PC-9 (cell line): ENCODE data around the gene ST6GALNAC3. TPM values are rescaled to one million over a fixed set of nuclear protein-coding genes. Genes with fewer than 3 reads are reported as not detected.

ENCODE experiments used
- BruUV-seq: library from RNA; stranded (reverse); fragments of 400-500 nt; replicated peaks from 2 replicates; lab custom pipeline; 2021; lab: Mats Ljungman, UMichigan
- CTCF ChIA-PET: fragments of 300-600 bp; sonication (Branson Sonifier 250); formaldehyde crosslinking; loops from one replicate; lab custom pipeline; 2022; ENCODE audit warnings: antibody characterized with exemption; lab: Charles Lee
- POLR2A ChIA-PET: fragments of 300-600 bp; sonication (Branson Sonifier 250); formaldehyde crosslinking; loops from one replicate; lab custom pipeline; 2022; ENCODE audit warnings: antibody characterized with exemption; ENCODE audit not compliant: unreplicated experiment; lab: Charles Lee
- DNase-seq, 2 experiments: peaks; one replicate each; pipeline versions ENCODE4 v3.0.0 to v3.0.0-alpha.2; 2015 to 2022; ENCODE audit warnings: mixed read lengths in 1 of 2
- H2AFZ ChIP-seq: fragments of 200-600 bp; sonication (generic); 2 replicates; pipeline ENCODE4 v1.8.1; 2017; ENCODE audit warnings: antibody characterized with exemption
- H3F3A ChIP-seq: fragments of 200-600 bp; sonication (generic); 2 replicates; pipeline ENCODE4 v1.8.1; 2017; ENCODE audit warnings: antibody characterized with exemption, mild to moderate bottlenecking, low read depth; ENCODE audit not compliant: insufficient read depth
- H3K27ac ChIP-seq: fragments of 200-600 bp; sonication (generic); 2 replicates; pipeline ENCODE4 v1.6.1; 2016; ENCODE audit warnings: mixed run types
- H3K27me3 ChIP-seq: fragments of 200-600 bp; sonication (generic); 2 replicates; pipeline ENCODE4 v1.6.1; 2016; ENCODE audit warnings: low read depth, mixed run types; ENCODE audit not compliant: insufficient read depth
- H3K36me3 ChIP-seq: fragments of 200-600 bp; sonication (generic); 2 replicates; pipeline ENCODE4 v1.6.1; 2016; ENCODE audit warnings: low read depth, mixed run types
- H3K4me1 ChIP-seq: fragments of 200-600 bp; sonication (generic); replicated peaks from 2 replicates; pipeline ENCODE4 v1.6.1; 2016; ENCODE audit warnings: mixed run types; ENCODE audit not compliant: insufficient read depth
- H3K4me2 ChIP-seq: fragments of 200-600 bp; sonication (generic); 2 replicates; pipeline ENCODE4 v1.6.1; 2017; ENCODE audit warnings: mixed run types
- H3K4me3 ChIP-seq: fragments of 200-600 bp; sonication (generic); 2 replicates; pipeline ENCODE4 v1.6.1; 2016; ENCODE audit warnings: mixed run types
- H3K79me2 ChIP-seq: fragments of 200-600 bp; sonication (generic); 2 replicates; pipeline ENCODE4 v1.6.1; 2017; ENCODE audit warnings: low read depth, mixed run types
- H3K9me2 ChIP-seq: fragments of 200-600 bp; sonication (generic); 2 replicates; pipeline ENCODE4 v1.8.1; 2017; ENCODE audit warnings: mild to moderate bottlenecking; ENCODE audit not compliant: insufficient read depth
- H3K9me3 ChIP-seq: fragments of 200-600 bp; sonication (generic); 2 replicates; pipeline ENCODE4 v1.8.1; 2016; ENCODE audit warnings: low read depth; ENCODE audit not compliant: insufficient read depth
- H4K20me1 ChIP-seq: fragments of 200-600 bp; sonication (generic); 2 replicates; pipeline ENCODE4 v1.8.1; 2017; ENCODE audit not compliant: insufficient read depth
- CTCF ChIP-seq: fragments of 200-600 bp; sonication (generic); conservative IDR thresholded peaks from 2 replicates; pipeline ENCODE4 v1.6.1; 2017; ENCODE audit warnings: mixed run types, antibody characterized with exemption, mild to moderate bottlenecking, moderate library complexity
- EZH2 ChIP-seq: fragments of 200-600 bp; sonication (generic); IDR thresholded peaks from 2 replicates; pipeline ENCODE4 v1.8.0; 2017; ENCODE audit warnings: antibody characterized with exemption, low read depth
- intact Hi-C: fragments of 100-400 bp; cut with micrococcal nuclease; formaldehyde crosslinking; loops from one replicate; pipeline ENCODE4 v1.10.0; 2022; ENCODE audit not compliant: unreplicated experiment
- total RNA-seq: library from RNA; stranded (reverse); gene quantifications from 2 replicates; pipeline ENCODE4 v1.2.3, GENCODE V29; 2021

ST6GALNAC3 gene
- total RNA-seq, 1 experiment from 2014 or later = 0.04 TPM

GRCh38 chr1:76313304-76313703, 238.8 kb downstream of the ST6GALNAC3 start:
- POLR2A ChIA-PET = no interaction called here
- Histone ChIP-seq H3K36me3 (no peaks in the 10 kb centered on the region), H3K9me3 (no peaks in the 10 kb centered on the region), H4K20me1 (no peaks in the 10 kb centered on the region), H3K79me2 (no peaks in the 10 kb centered on the region), H3F3A (no peaks in the 10 kb centered on the region), H2AFZ (no peak overlapping the region), H3K27me3 (no peaks in the 10 kb centered on the region), H3K27ac (no peak overlapping the region), H3K4me3 (no peak overlapping the region), H3K4me2 (no peak overlapping the region), H3K9me2 (no peaks in the 10 kb centered on the region), H3K4me1 (no peaks in the 10 kb centered on the region)
- BruUV-seq = no TSS peak
- CTCF ChIA-PET = no interaction called here
- intact Hi-C loops = no loop called here
- DNase-seq = no peak
- no peak for TF ChIP-seq EZH2
- TF ChIP-seq CTCF = no peak

- H4K20me1 ChIP-seq = no peaks in the 10 kb centered on the region
- H3K27me3 ChIP-seq = no peaks in the 10 kb centered on the region
- H3K4me3 ChIP-seq = no peak overlapping the region
- H3K79me2 ChIP-seq = no peaks in the 10 kb centered on the region
- no TSS peak for BruUV-seq
- intact Hi-C loops = no loop called here
- DNase-seq = no peak
- ChIA-PET CTCF (no interaction called here), POLR2A (no interaction called here)
- H3K9me3 ChIP-seq = no peaks in the 10 kb centered on the region
- H3F3A ChIP-seq = no peaks in the 10 kb centered on the region
- no peak for TF ChIP-seq EZH2
- TF ChIP-seq CTCF = no peak
- H2AFZ ChIP-seq = no peak overlapping the region
- no peak overlapping the region for H3K27ac ChIP-seq
- no peaks in the 10 kb centered on the region for H3K9me2 ChIP-seq
- H3K4me2 ChIP-seq = no peak overlapping the region
- H3K4me1 ChIP-seq = no peaks in the 10 kb centered on the region
- H3K36me3 ChIP-seq = no peaks in the 10 kb centered on the region
Measured at GRCh38 chr1:76314730-76315129, 240.2 kb downstream of the ST6GALNAC3 start.

- Histone ChIP-seq H3K4me2 (no peak overlapping the region), H3K9me2 (no peaks in the 10 kb centered on the region), H3K79me2 (no peaks in the 10 kb centered on the region), H3K4me3 (no peak overlapping the region), H3K9me3 (no peaks in the 10 kb centered on the region), H3F3A (no peaks in the 10 kb centered on the region), H3K4me1 (no peaks in the 10 kb centered on the region), H3K27me3 (no peaks in the 10 kb centered on the region), H3K36me3 (no peaks in the 10 kb centered on the region), H4K20me1 (no peaks in the 10 kb centered on the region), H2AFZ (no peak overlapping the region), H3K27ac (no peak overlapping the region)
- POLR2A ChIA-PET = no interaction called here
- no peak for TF ChIP-seq EZH2
- TF ChIP-seq CTCF = no peak
- no TSS peak for BruUV-seq
- DNase-seq = no peak
- intact Hi-C loops = no loop called here
- CTCF ChIA-PET = no interaction called here
Measured at GRCh38 chr1:76317299-76317900, 242.9 kb downstream of the ST6GALNAC3 start.
